GM11168 (cell line): ENCODE results near the gene NBDY.
"Not testable (repeated sequence)": the region's sequence is repeated elsewhere in the genome, so short reads cannot be mapped to it uniquely, and the experiment has no call there.

Experiments
- in situ Hi-C: fragments of 300-500 bp; cut with MboI; formaldehyde crosslinking; loops from one replicate; pipeline ENCODE4 v1.12.0; 2022; ENCODE audit warnings: low sequenced_read_pairs; ENCODE audit not compliant: unreplicated experiment

The NBDY gene, protein sequence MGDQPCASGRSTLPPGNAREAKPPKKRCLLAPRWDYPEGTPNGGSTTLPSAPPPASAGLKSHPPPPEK

DNA sequence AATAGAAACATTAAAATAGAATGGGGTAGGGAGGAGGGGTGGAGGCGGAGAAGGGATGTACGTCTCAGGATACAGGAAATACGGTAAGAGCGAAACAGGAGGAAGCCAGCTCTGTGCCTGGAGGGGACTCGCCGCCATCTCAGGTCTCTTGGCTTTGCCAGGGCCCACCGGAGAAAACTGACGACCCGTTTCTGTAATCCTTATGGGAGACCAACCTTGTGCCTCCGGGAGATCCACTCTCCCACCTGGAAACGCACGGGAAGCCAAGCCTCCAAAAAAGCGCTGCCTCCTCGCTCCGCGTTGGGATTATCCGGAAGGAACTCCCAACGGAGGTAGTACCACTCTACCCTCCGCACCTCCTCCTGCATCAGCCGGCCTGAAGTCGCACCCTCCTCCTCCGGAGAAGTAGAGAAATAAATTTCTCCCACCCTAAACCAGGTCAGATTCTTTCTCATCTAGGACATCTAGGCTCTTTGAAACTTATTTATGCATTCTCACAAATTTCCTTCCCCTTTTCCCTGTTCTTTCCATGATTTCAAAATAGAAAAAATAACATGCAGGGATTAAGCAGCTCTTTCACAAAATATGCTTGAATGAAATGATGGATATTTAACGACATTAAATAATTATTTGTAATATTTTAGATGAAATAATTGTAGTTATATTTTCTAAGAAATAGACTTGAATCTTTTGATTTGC lies at the start of gene NBDY:
TSS of gene NBDY (plus strand) at position 92 of the 699 bp plus-strand sequence. CDS start at position 203, 111 bp downstream.
- in situ Hi-C loops, result loop anchor here (25.0 kb wide), 1 partner anchor 142 kb away; no protein-coding TSS in a partner anchor

DNA sequence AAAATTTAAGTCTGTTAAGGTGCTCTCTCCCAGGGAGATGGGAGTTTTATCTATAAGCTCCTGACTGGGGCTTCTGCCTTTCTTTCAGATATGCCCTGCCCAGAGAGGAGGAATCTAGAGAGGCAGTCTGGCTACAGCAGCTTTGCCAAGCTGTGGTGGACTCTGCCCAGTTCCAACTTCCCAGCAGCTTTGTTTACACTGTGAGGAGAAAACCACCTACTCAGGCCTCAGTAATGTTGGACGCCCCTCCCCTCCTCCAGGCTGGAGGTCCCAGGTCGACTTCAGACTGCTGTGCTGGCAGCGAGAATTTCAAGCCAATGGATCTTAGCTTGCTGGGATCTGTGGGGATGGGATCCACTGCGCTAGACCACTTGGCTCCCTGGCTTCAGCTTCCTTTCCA lies 24.5 kb upstream of the NBDY start:
- in situ Hi-C loops, result loop anchor here (25.0 kb wide), 1 partner anchor 417 kb away; no protein-coding TSS in a partner anchor

DNA sequence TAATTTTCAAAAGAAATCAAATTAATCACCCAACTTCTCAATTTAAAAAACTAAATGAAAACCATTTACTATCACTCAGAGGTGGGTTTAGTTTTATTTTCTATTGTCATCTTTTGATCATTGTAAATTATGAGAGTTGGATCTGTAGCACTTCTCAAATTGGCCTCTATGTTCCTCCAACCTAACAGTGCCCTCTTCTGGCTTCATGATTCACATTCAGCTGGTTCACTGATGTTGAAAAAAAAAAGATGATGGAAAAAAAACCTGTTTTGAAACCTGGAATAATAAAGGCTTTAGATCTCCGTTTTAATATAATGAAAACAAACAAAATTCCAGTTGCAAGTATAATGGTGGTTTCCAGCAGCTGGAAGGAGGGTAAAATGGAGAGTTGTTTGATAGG lies 2.4 kb upstream of the NBDY start:
- in situ Hi-C loops, result loop anchor here (25.0 kb wide), 1 partner anchor 139 kb away; no protein-coding TSS in a partner anchor

DNA sequence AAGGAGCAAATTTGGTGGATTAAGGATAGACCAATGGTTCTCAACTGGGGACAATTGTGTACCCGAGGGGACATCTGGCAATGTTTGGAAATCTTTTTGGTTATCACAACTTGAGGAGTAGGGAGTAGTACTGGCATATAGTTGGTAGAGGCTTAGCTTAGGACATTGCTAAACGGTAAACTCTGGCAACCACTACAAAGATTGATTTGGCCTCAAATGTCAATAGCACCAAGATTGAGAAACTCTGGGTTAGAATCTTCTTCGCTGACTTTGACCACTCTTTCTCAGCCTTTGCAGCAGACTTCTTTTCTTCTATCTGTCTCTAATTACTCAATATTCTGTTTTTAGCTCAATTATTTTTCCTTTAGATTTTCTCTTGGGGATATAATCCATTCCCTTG lies 1.5 kb upstream of the NBDY start:
- in situ Hi-C loops, result loop anchor here (25.0 kb wide), 1 partner anchor 140 kb away; no protein-coding TSS in a partner anchor

DNA sequence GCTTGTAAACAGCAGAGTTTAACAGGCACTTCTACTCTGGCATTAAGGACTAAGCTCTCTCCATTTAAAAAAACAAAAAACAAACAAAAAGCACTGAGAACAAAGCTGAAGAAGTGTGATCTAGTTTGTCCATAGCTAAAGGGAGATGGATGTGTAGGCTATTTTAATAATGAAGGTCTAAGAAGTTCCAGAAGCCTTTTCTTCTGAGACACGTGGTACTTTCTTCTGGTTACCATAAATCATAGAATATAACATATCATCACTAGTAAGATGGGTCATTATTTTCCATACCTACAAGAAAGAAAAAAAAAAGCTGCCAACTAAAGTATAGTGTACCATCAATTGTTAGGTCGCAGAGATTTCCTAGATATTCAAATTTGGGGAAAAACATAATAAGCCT lies 722 bp upstream of the NBDY start:
- in situ Hi-C loops, result loop anchor here (25.0 kb wide), 1 partner anchor 141 kb away; no protein-coding TSS in a partner anchor

DNA sequence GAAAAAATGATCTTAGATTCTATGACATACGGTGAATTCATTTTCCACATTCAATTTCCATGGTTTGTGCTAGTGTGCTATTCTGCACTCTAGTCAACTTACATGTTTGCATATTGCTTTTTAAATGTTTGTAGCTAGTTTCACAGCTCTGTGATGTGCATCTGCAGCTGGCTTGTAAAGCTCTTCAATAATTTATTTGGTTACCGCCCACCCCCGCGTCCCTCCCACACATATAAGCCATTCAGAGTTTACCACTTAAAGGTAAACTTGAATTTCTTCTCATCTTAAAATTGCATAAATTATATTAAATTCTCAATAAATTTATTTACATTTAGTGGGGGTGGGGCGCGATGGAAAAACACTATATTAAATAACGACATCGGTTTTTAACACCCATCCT lies 291 bp upstream of the NBDY start:
- in situ Hi-C loops, result loop anchor here (25.0 kb wide), 1 partner anchor 141 kb away; no protein-coding TSS in a partner anchor

DNA sequence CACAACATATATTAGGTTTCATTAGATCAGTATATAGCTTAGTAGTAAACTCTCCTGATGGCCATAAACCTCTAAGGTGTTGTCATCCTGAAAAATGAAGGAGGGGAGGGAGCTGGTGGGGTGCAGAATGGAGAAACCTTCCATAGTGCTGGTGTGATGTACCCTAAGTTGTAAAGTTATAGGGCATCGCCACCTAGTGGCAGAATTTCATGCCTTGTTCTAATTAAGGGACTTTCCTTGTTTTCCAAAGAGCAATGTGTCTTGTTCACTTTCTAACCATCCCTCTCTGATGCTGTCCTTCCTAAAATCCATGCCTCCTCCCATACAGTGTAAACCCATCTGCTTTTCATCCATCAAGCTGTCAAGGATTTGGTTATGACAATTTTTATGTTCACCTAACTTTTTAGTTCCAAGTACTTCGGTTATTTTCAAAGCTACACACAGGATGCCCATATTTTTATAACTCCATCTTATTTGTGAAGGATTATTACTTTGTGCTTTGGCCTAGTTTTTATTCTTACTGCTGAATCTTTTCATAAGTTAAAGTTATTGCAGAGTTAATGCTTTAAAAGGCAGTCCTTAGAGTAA lies 4.5 kb downstream of the NBDY start:
- in situ Hi-C loops, result loop anchor here (25.0 kb wide), 1 partner anchor 146 kb away; no protein-coding TSS in a partner anchor

DNA sequence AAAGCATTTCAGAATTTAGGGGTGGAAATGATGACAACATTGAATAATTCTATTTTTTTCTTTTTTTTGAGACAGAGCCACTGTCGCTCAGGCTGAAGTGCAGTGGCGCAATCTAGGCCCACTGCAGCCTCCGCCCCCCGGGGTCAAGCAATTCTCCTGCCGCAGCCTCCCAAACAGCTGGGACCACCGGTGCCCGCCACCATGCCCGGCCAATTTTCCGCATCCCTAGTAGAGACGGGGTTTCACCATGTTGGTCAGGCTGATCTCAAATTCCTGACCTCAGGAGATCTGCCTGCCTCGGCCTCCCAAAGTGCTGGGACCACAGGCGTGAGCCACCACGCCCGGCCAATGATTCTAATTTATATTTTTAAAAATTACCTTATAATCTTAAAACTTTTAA lies 7.2 kb downstream of the NBDY start:
- in situ Hi-C loops, result loop anchor here (25.0 kb wide), 1 partner anchor 149 kb away; no protein-coding TSS in a partner anchor

DNA sequence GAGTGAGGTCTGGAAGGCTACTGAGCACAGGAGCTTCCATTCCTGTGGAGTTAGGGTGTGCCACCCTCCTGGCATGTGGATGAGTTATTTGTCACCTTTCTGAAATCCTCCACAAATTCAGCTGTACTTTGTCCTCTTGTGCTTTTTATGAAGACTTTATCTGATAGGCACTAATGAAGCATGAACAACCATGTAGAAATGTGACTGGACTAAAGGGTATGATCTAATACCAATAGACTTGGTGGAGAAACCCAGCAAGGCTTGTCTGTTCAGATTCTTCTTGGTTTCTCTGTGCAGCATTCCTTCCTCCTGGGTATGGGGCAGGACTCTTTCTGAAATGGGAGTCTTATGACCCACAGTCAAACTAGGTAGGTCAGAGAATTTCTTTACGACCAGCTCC lies 9.6 kb downstream of the NBDY start:
- in situ Hi-C loops, result loop anchor here (25.0 kb wide), 1 partner anchor 151 kb away; no protein-coding TSS in a partner anchor

DNA sequence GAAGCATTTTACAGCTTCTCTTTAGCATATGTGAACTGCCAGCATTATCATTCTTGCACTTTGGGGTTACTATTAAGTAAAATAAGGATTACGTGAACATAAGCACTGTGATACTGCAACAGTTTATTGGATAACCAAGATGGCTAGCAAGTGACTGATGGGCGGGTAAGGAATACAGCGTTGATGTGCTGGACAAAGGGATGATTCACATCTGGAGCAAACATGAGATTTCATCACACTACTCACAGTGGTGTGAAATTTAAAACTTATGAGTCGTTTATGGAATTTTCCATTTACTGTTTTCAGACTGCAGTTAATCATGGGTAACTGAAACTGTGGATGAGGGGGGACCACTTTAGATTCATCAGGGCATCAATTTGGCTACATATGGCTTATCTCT lies 16.0 kb downstream of the NBDY start:
- in situ Hi-C loops, result loop anchor here (25.0 kb wide), 1 partner anchor 158 kb away; no protein-coding TSS in a partner anchor

DNA sequence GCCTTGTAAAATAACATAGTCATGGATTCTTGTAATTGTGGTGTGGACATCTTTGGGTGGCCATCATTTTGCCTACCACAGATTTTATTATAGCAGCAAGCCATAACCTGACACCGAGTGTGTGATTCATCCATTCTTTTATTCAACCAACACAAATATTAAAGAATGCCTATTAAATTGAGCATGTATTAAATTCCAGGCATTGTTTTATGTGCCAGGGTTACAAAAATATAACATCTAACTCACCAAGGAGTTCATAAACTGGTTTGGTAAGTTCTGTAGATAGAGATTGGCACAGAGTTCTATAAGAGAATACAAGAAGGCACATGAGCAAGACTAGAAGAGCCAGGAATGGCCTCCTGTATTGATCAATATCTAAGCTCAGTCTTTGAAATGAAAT lies 18.0 kb downstream of the NBDY start:
- in situ Hi-C loops, result loop anchor here (25.0 kb wide), 1 partner anchor 160 kb away; no protein-coding TSS in a partner anchor

DNA sequence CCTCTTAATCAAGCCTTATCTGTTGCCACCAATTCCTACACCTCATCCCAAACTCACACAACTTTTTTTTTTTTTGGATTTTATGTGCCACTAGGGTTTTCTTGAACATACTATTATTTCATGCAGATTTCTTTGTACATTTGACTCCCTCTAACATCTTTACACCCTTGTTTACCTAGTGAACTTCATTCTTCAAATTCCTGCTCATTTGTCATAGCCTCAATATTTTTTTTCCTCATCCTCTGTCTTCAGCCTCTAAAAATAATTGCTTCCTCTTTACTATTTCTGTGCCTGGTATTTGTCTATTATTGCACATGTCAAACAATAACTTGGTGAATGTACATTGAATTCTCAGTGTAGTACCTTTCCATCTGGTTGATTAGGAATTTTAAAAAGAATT lies 22.0 kb downstream of the NBDY start:
- in situ Hi-C loops, result no loop called here

DNA sequence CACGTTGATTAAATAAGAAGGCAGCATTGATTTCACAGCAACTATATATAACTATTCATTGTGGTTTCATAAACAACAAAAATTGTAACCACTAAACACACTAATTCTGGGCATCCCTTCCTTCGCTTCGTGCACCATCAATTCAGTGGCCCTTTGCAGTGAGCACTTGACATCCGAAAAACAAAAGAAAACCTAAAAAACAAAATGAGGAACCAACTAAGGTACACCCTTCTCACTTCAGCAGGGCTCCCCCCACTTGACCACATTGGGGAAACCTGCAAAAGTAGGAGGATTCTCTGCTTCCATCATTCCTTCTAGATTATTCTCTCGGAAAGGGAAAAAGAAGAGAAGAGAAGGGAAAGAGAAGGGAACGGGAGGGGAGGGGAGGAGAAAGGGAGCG lies 28.3 kb downstream of the NBDY start:
- in situ Hi-C loops, result no loop called here

DNA sequence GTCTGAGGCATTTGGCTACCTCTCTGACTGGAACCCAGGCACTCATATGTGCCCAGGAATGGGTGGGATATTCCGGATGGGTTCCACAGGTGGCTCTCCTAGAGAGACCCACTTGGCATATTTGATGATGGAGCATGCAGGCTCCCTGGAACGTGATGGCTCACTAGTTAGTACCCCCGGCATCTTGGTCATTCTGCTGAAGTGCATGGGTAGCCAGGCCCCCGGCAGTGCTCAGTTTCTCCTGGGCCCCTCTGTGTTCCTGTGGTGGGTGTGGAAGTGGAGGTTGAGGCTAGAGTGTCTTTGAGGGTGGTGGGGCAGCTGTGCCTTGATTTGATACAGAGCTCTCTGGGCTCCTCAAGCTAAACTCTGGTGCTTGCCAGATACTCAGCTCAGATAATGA lies 29.4 kb downstream of the NBDY start:
- in situ Hi-C loops, result no loop called here

DNA sequence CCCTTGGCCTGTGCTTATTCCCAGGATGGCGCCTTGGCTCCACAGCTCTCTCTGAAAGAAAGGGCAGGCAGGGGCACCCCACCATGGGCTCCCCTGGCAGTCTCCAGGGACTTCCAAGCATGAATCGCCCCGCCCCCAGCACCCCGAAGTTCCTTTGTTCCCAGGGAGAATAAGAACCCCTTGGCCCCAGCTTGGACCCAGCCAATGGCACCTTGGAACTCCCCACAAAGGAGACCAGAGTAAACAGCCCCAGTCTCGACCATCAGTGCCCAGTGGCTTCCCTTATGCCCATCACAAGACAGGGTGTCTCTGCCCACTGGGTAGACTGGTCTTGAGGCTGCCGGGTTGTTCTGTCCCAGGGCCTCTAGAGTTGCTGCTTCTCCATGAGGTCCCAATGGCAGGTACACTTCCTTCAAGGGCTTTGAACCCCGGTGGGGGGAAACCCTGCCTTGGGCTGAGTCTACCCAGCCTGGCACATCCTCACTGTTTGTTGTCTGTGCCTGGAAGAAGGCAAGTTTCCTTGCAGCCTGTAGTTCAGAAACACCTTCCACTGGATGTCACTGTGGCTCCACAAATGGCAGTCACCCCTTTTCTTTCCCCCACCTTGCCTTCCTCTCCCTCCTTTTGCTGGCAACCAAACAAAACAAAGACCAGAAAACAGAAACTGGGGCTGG lies 30.8 kb downstream of the NBDY start:
- in situ Hi-C loops, result no loop called here

DNA sequence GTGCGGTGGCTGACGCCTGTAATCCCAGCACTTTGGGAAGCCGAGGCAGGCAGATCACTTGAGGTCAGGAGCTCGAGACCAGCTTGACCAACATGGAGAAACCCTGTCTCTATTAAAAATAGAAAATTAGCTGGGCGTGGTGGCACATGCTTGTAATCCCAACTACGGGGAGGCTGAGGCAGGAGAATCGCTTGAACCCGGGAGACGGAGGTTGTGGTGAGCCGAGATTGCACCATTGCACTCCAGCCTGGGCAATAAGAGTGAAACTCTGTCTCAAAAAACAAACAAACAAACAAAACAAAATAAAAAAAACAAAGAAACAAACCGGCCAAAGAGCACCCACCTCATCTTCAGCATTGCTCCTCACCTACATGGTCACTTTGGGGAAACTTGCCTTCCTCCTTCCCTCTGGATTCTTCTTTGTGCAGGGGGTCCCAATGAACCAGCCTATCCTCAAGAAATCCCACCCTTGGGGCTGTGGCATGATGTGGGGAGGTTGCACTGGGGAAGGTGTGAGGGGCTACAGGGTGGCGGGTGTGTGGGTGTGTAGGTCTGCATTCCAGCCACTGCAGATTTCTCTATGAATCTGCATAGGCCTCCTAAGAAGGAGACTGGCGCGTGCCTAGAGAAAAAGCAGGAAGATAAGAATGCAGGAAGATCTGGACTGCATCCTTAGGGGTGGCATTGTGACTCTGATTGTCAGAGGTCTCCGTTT lies 31.5 kb downstream of the NBDY start:
- in situ Hi-C loops, result not testable (repeated sequence)

DNA sequence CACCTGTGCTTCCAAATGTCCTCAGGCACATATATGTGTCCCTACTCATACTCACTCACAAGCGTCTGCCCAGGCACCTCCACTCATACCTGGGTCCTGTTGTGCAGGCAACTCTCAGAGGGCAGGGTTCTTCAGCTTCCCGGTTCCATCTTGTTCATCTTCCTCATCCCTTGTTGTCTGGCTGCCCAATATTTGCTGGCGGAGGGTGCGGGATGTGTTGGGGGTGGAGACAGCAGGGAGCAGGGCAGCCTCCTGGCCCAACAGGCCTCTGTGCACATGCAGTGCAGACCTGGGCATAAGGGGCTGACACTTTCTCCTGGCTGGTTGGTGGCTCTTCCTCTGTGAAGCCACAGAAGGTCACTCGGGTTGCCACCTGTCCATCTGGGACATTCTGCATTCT lies 32.1 kb downstream of the NBDY start:
- in situ Hi-C loops, result no loop called here

DNA sequence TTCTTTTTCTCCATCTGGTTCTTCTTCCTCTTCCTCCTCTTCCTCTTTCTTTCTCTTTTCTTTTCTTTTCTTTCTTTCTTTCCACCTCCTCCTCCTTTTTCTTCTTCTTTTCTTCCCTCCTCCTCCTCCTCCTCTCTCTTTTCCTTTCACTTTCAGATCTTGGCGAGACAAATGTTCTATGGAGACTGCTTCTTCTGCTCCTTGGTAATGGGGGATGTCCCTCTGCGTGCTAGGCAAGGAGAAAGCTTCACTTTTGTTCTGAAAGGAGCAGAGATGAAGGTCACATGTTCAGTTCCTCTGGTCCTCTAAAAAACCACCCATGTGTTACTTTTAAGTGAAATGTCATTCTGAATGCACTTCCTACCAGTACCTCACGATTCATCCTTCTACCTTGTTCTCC lies 33.2 kb downstream of the NBDY start:
- in situ Hi-C loops, result no loop called here

DNA sequence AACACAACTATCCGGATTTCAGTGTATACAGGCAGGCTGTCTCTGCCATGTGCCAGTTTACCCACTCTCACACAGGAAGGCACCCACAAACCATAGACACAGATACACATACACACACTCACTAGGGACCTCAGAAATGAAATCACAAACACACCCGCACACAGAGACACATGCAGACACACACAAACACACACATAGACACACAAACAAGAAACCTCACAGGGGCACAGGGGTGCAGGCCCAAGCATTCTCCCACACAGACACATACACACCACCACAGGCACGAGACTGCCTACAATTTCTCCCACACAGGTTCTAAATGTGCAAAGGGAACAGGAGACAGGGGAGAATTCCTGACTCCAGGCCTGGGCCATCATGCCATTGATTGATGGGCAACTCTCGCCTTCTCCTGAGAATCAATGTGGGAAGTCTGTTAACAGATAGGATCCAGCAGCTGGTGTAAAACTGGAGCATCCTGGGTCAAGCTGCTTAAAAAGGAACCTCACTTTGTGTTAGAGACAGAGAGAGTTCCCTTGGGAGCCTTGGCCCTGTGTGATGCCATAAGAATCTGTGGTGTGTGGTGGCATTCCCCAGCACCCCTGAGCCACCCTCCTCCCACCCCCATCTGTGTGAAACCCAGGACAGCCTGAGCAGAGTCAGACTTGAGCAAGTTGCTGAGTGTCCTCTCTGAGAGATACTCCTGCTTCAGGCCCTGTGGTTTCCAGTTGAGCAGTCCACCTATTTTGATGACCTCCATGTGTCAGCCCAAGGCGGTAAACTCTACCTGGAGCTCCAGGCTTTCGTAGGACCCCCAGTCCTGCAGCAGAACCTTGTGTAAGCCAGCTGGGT lies 33.9 kb downstream of the NBDY start:
- in situ Hi-C loops, result no loop called here
